Body of pancreas (tissue), 4 donors: ENCODE results near the gene TPSB2.

Source experiments
- CTCF ChIP-seq, 7 experiments: fragments of 450-650 bp in 4 of 7; fragments of 200-600 bp in 3 of 7; sonication (generic) in 3 of 7; IDR thresholded peaks; one replicate each; pipeline ENCODE4 v1.5.1; 2016 to 2019; ENCODE audit warnings: antibody characterized with exemption in 7 of 7
- POLR2A ChIP-seq, 3 donors: fragments of 450-650 bp; IDR thresholded peaks; one replicate each; pipeline ENCODE4 v1.6.1; 2016; ENCODE audit warnings: antibody characterized with exemption in 3 of 3, mild to moderate bottlenecking in 2 of 3

- no peak for TF ChIP-seq CTCF (IDR thresholded peaks at IDR 0.05)
- no peak for TF ChIP-seq POLR2A (IDR thresholded peaks at IDR 0.05)
Measured at GRCh38 chr16:1277617-1278282, 47.8 kb upstream of the TPSB2 start.
